Hematopoietic multipotent progenitor cell treated with erythropoietin and hydrocortisone succinate and interleukin-3 and kit ligand, for 6 days (in vitro differentiated cells): ENCODE data around the gene CA14.
"Not testable (repeated sequence)": the region's sequence is repeated elsewhere in the genome, so short reads cannot be mapped to it uniquely, and the experiment has no call there.

Experiments used
- DNase-seq: peaks from one replicate; pipeline ENCODE4 v3.0.0-alpha.2; 2015

The CA14 gene

DNA sequence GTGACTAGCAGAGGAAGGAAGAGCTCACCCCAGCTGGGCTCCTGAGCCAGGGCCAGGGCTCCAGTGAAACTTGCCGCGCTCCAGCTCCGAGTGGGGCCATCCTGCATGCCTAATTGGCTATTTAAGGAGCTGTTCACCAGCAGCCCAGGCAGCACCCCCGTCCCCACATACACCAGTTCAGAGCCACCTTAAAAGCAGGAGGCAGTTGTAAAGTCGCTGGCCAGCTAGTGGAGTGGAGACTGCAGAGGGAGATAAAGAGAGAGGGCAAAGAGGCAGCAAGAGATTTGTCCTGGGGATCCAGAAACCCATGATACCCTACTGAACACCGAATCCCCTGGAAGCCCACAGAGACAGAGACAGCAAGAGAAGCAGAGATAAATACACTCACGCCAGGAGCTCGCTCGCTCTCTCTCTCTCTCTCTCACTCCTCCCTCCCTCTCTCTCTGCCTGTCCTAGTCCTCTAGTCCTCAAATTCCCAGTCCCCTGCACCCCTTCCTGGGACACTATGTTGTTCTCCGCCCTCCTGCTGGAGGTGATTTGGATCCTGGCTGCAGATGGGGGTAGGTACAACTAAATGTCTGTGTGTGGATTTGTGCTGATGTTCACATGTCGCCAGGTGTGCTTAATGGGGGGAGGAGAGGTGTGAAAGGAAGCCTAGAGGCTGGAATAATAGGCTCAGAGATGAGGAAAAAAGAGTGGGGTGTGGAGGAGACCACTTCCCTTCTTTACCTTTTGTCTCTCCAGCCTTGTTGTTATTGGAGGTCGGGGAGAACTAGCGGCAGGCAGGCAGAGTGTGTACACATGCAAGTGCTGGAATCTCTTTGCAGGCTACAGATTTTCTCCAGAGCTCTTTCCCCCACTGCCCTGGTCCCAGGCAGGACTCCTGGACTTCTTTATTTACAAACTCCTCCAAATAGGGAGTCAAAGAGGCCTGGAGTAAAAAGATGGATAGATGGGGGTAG, at the start of gene CA14:
TSS of gene CA14 (plus strand) at position 151 of the 962 bp plus-strand sequence. CDS start at position 506, 355 bp downstream.
- peak; percentile 18 for DNase-seq

DNA sequence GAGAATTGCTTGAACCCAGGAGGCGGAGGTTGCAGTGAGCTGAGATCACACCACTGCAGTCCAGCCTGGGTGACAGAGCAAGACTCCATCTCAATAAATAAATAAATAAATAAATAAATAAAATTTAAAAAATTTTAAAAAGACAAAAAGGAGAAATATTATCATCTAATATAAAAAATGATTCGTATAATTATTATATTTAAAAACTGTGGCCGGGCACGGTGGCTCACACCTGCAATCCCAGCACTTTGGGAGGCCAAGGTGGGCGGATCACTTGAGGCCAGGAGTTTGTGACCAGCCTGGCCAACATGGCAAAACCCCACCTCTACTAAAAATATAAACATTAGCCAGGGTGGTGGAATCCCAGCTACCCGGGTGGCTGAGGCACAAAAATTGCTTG, 49.1 kb upstream of the CA14 start:
- DNase-seq: not testable (repeated sequence)

DNA sequence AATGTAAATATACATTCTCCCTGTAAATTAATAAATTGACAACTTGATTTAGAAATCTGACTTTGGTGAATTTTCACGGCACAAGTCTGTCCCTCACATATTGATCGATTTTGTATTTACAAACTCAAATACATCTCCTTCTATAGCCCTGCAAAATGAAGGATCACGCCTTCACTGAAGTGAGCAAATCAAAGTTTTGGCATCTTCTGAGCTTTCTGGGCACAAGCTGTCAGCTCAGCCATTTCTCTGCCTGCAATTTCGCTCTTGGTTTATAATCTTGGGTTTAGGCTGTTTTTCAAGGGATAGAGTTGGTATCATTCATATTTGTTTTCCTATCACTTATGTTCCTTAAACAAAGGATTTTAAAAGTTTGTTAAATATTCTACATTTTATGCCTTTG, 47.5 kb upstream of the CA14 start:
- no peak for DNase-seq

DNA sequence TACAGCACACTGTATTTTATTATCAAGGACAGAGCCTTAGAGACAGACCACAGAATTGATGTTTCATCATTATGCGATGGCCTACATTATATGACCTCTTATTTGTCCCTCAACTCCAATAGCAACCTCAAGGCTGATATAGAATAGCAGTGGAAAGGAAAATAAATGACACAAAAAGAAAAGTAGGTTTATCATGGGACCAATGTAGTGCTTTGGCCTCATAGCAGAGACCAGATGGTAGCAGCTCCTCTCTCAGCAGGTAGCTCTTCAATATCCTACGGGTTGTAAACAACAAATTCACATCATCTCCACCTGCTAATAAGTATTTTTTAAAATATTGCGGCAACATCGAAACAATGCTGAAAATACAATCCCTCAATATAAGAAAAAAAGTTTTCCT, 46.9 kb upstream of the CA14 start:
- no peak for DNase-seq

DNA sequence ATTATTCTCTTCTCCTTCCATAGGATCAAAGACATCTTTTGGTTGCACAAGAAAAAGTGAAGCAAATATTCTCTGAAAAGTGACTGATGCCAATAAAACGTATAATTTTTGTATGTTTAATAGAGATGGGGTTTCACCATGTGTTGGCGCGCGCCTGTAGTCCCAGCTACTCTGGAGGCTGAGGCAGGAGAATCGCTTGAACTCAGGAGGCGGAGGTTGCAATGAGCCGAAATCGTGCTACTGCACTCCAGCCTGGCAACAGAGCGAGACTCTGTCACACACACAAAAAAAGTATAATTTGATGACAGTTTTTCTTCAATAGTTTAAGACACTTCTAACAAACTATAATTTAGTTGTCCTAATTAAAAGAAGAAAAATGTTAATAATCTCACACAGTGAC, 45.5 kb upstream of the CA14 start:
- DNase-seq: no peak

DNA sequence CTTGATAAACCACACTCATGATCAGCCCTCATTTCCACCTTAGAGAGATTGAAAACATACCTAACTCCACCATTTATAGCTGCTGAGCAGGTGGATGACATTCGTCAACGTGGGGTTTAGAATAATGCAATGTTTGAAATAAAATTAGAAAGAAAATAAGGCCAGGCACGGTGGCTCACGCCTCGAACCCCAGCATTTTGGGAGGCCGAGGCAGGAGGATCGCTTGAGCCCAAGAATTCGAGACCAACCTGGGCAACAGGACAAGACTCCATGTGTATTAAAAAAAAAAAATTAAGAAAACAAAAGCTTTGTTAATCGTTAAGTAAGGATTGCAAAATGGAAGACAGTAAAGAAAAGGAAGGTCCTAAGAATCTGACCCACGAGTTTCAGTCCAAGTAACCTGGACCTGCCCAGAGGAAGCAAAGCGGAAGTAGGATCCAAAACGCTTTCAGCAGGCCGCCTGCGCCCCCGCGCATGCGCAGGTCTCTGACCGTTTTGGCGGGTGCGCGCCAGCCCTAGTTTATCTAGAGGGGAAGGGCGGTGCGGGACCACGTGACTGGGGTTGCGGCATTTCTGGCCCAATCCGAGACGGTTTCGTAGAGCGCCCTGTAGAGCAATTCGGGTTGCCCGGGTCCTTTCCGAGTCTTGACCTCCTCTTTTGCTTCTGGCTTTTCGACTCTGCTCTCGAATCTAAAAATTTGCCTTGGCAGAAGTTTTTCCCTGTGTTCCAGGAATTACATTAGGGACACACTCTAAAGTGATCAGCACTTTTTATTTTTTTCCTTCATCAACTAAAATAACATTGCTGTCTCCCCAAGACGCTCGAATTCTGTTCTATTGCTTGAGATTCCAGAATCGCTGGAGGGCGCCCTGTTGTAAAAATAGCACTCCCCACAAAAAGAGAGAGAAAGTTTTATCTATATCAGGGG, 44.1 kb upstream of the CA14 start:
- DNase-seq: peak; percentile 98

DNA sequence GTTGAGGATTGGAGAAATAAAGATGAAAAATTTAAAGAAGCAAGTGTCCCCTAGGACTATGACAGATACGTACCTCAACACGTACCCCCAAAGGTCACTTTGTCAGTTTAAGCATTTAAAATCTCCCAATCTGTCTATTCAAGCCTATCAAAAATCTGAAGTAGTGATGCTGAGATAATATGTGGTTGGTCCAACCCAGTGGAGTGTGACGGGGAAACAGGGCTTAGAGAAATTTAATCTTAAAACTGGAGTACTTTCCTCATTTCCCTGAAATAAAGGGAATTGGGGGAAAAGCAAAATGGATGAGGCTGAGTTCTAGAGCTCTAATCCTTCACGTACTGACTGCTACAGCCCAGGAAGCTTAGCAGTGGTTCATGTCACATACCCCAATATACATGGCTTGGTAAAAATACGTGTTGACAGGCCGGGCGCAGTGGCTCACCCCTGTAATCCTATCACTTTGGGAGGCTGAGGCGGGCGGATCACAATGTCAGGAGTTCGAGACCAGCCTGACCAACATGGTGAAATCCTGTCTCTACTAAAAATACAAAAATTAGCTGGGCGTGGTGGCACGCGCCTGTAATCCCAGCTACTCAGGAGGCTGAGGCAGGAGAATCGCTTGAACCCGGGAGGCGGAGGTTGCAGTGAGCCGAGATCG, 43.3 kb upstream of the CA14 start:
- DNase-seq: not testable (repeated sequence)

DNA sequence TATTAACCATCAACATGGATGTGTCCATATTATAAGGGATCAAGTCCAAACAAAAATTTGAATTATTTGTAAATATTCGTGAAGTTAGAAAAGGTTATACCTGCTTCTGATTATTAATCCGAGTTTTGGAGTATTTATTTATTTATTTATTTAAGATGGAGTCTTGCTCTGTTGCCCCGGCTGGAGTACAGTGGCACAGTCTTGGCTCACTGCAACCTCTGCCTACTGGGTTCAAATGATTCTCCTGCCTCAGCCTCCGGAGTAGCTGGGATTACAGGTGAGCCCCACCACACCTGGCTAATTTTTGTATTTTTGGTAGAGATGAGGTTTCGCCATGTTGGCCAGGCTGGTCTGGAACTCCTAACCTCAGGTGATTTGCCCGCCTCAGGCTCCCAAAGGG, 41.7 kb upstream of the CA14 start:
- DNase-seq: not testable (repeated sequence)

DNA sequence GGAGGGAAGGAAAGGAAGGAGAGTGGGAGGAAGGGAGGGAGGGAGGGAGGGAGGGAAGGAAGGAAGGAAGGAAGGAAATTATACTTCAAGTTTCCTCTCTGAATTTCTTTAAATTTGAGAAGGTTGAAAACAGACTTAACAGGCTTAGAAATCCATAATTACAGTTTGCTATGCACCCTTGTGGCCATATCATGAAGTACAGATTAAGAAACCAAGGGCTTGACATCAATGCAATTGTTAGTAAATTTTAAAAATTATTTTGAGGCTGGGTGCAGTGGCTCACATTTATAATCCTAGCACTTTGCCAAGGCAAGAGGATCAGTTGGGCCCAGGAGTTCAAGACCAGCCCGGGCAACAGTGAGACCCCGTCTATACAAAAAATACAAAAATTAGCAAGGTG, 36.0 kb upstream of the CA14 start:
- peak; percentile 69 for DNase-seq

DNA sequence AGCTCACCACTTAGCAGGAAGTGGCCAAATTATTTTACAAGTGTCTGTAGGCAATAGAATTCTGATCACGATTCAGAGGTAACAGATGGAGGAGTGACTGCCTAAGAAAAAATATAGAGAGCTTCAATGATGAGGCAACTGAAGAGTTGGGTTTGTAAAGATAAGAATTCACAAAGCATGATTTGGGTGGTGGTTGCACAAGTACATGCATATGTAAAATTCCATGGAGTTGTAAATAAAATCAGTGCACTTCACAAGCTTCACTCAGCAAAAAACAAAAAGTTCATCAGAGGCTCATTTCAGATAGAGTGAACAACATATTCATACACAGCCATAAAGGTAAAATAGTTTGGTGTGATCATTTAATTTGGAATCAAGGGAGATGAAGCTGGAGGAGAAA, 32.6 kb upstream of the CA14 start:
- no peak for DNase-seq

DNA sequence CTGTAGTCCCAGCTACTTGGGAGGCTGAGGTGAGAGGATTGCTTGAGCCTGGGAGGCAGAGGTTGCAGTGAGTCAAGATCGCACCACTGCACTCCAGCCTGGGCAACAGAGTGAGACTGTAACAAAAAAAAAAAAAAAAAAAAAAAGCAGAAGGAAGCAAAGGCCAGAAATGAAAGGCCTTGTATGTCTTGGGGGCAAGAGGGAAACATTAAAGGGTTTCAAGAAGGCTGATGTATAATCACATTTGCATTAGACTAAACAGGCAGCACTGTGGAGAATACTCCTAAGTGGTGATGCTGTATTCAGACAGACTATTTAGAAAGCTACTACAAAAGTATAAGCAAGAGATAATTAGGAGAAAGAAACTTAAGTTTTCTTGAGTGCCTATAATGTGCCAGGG, 32.0 kb upstream of the CA14 start:
- DNase-seq: no peak

DNA sequence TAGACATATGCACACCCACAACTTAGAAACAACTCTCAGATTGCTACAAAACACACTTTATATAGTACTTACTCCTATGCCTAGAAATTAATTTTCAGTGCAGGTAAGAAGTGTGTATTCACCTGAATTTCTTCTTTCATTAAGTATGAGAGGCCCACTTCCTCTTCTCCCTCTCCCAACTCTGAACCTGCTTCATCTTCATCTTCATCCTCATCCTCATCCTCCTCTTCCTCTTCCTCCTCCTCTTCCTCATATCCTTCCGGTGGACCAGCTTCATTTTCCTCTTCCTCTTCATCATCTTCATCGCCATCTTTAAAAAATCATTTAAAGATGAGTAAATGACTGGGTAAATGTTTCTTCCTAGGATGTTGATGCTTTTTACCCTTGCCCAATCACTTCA, 31.1 kb upstream of the CA14 start:
- DNase-seq: no peak

DNA sequence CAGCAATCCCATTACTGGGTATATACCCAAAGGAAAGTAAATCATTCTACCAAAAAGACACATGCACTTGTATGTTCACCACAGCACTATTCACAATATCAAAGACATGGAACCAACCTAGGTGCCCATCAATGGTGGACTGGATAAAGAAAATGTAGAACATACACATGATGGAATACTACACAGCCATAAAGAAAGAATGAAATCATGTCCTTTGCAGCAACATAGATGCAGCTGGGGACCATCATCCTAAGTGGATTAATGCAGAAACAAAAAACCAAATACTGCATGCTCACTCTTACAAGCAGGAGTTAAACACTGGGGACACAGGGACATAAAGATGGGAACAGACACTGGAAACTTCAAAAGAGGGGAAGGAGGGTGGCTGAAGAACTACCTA, 30.3 kb upstream of the CA14 start:
- DNase-seq: no peak

DNA sequence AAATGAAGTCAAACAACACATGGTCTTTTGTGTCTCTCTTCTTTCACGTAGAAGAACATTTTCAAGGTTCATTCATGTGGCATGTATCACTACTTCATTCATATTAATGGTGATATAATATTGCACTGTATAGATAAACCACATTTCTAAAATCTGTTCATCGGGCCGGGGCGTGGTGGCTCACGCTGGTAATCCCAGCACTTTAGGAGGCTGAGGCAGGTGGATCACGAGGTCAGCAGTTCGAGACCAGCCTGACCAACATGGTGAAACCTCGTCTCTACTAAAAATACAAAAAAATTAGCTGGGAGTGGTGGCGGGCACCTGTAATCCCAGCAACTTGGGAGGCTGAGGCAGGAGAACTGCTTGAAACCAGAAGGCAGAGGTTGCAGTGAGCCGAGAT, 29.3 kb upstream of the CA14 start:
- DNase-seq: not testable (repeated sequence)

DNA sequence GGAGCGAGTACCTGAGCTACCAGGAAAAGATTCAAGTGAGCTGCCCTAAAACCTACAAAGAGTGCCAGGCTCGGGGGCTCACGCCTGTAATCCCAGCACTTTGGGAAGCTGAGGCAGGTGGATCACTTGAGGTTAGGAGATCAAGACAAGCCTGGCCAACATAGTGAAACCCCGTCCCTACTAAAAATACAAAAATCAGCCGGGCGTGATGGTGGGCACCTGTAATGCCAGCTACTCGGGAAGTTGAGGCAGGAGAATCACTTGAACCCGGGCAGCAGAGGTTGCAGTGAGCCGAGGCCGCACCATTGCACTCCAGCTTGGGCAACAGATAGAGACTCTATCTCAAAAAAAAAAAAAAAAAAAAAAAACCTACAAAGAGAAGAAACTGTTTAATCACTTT, 24.7 kb upstream of the CA14 start:
- DNase-seq: not testable (repeated sequence)

DNA sequence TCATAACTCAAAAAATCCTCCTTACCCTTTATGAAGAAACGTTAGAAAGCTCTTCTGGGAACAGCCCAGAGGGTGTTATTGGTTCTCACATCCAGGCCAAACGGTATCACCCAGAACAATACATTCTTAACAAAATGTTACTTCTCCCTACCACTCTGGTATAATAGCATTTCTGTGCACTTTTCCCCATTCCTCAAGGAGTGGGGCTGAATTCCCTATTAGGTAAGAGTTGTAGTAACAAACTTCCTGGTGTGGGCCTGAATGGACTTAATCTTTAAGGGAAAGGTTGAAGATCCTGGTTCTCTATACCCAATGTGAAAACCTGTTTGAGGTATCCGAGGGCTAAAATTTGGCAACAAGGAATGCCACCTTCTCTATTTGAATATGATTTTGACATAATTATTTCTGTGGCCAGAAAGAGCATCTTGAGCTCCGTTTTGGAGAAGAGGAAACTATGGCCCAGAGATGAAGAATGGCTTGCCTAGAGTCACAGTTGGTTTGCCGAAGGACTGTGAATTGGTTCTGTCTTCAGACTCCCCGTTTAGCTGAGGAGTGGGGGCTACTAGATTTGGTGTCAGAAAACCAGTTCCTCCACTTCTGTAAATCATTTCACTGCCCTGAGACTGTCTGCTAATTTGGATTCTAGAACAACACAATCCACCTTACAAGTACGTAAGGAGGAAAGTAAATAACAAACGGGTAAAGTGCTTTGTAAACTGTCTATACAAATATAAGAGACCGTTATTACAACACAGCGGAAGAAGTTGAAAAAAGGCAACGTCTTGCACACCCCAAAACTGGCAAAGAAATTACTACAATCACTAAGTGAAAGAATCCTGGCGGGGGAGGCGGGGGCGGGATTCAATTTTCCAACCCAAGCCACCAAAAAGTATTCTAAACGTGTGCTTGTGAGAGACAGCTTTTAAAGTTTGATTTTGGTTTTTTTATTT, 23.9 kb upstream of the CA14 start:
- peak; percentile 59 for DNase-seq

DNA sequence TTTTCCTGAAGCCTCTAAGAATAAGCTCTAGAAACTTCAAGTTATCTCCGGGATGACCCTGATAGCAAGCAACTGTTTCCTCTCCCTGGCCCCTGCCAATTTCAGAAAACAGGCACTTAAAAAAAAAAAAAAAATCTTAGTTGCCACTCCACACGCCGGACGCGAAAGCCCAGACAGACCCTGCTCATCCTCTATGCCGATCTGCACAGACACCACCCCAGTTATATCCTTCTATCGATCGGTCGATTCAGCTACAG, 23.3 kb upstream of the CA14 start:
- DNase-seq: no peak

DNA sequence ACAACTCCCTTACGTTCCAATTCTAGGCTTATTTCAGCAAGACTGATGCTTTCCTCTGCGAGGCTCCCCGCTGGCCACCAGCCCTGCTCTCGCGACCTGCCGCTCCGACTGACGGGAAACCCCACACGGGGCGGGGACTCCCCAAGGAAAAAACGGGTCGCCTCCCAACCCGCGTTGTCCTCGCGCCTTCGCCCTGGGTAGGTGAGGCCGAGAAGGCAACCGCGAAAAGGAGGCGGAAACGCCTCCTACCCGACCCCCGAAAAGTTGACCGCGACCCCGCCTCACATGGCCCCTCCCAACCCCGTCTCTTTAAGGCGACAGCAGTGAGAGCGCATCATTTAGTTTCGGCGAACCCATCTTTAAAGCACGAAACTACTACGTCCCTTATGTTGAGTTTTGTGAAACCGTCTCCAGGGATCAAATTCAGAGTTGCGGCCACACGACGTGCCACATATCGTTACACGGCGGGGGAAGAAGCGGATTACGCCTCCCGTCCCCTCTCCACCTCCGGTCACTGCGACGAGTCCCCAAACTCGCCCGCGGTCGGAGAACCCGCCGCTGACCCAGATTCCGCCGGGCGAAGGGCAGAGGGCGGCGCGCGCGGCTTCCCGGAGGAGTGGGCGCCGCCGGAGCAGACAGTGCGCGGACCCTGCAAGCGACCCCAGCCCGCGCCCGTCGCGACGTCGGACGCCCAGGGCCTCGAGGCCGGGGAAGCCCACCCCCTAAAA, 22.8 kb upstream of the CA14 start:
- DNase-seq: peak; percentile 93

DNA sequence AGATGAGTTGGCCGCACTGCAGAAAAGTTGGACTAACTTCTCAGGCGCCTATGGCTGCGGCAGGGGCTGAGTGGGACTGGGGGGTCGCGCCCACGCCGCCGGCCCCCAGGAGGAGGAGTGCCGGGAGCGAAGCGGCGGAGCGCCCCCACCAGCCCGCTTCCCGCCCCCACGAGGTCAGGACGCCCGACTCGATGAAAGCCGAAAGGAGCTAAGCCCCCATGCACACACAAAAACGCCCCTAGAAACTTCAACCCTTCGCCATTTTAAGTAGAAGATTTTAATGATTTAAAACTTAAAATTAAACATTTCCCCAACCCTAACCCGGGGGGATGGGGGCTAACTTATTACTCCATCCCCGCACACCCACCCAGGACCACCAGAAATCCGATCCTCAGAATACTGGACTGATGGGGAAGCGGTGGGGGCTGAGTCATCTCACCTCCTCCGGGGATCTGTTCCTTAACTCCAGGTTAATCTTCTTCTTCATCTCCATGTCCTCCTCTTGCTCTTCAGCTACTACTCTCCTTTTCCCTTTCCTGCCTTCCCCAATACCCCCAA, 22.2 kb upstream of the CA14 start:
- peak; percentile 37 for DNase-seq

DNA sequence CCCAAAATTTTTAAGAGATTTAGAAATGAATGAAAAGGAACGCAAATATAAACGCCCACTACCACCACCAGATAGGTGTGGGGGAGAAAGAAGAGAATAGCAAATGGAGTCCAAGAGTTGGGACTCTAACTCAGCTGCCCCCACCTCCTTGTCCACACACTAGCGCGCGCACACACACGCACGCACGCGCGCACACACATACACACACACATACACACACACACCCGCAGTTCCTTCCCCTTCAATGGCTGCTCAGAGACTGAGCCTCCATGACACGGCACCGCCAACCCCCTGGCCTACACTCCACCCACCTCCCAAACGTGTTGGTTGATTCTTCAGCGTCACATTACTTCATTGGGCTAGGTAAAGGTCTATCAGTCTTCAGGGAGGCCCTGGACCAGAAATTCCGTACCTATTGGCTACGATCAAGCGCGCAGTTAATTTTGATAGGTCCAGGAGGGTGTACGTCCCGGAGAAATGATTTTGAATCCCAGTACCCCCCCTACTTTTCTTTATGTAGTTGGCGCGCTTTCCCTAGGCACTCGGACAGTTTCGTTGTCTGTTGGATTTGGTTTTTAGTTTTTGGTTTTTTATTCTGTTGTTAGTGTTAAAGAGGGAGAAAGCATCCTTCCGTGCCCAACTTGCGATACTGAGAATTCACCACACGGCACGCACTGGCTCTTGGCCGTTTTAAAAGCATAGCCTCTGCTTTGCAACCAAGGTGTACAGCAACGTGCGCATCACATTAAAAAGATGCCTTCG, 21.5 kb upstream of the CA14 start, which contains the start of gene ANP32E:
TSS of gene ANP32E (minus strand) at position 261 of the 762 bp plus-strand sequence. CDS start 326 bp downstream, outside the sequence.
- DNase-seq: peak; percentile 100
